GM19468 (cell line): ENCODE results near the gene PFDN4.

Experiments
- ATAC-seq: cut with Tn5 transposase; IDR thresholded peaks from one replicate; pipeline ENCODE4 v1.9.1; 2021; ENCODE audit warnings: mild to moderate bottlenecking, moderate library complexity, moderate number of reproducible peaks; ENCODE audit not compliant: unreplicated experiment; ENCODE audit errors: extremely low read depth

Gene PFDN4

GRCh38 chr20:54207743-54208547 lies at the start of gene PFDN4:
Gene PFDN4 (plus strand): TSS chr20:54208087. CDS start chr20:54208101, 14 bp downstream.
- ATAC-seq: peak; percentile 87

- ATAC-seq: no peak
These were observed 49.7 kb upstream of the PFDN4 start for GRCh38 chr20:54158226-54158625.

GRCh38 chr20:54158856-54159418 lies 49.0 kb upstream of the PFDN4 start:
- no peak for ATAC-seq

- ATAC-seq: no peak
These were observed 47.6 kb upstream of the PFDN4 start for GRCh38 chr20:54160065-54161007.

- no peak for ATAC-seq
These were observed 46.7 kb upstream of the PFDN4 start for GRCh38 chr20:54161008-54161820.

GRCh38 chr20:54161821-54162149 lies 46.1 kb upstream of the PFDN4 start:
- ATAC-seq: no peak

GRCh38 chr20:54162378-54163009 lies 45.4 kb upstream of the PFDN4 start:
- no peak for ATAC-seq

- ATAC-seq: no peak
These were observed 44.5 kb upstream of the PFDN4 start for GRCh38 chr20:54163402-54163801.

- no peak for ATAC-seq
These were observed 42.9 kb upstream of the PFDN4 start for GRCh38 chr20:54165014-54165413.

GRCh38 chr20:54165803-54166202 lies 42.1 kb upstream of the PFDN4 start:
- ATAC-seq: no peak

- no peak for ATAC-seq
These were observed 40.8 kb upstream of the PFDN4 start for GRCh38 chr20:54166987-54167662.

GRCh38 chr20:54167909-54168872 lies 39.7 kb upstream of the PFDN4 start:
- no peak for ATAC-seq

GRCh38 chr20:54168961-54169862 lies 38.7 kb upstream of the PFDN4 start:
- no peak for ATAC-seq

GRCh38 chr20:54170026-54170471 lies 37.8 kb upstream of the PFDN4 start:
- ATAC-seq: no peak

- no peak for ATAC-seq
These were observed 36.9 kb upstream of the PFDN4 start for GRCh38 chr20:54170963-54171362.

GRCh38 chr20:54172532-54172855 lies 35.4 kb upstream of the PFDN4 start:
- ATAC-seq: no peak
